Subcutaneous adipose tissue (tissue), 4 donors: ENCODE data around the gene TOMM34. TPM values are rescaled to one million over a fixed set of nuclear protein-coding genes. Genes with fewer than 3 reads are reported as not detected.

Source experiments
- total RNA-seq, 4 donors: library from RNA; depleted of rRNA; stranded (reverse); fragments of >200 nt; gene quantifications; one replicate each; pipeline ENCODE4 v1.1.0, GENCODE V29; 2016
- TF ChIP-seq, protein P1 (sequence below): fragments of 450-650 bp; IDR thresholded peaks from one replicate; pipeline ENCODE4 v1.5.1; 2016; ENCODE audit warnings: low read depth, mild to moderate bottlenecking, control low read depth, antibody characterized with exemption, moderate library complexity

TOMM34 gene
- total RNA-seq, 4 donors from 2014 or later: 7.1 to 10.6 (median 8.3) TPM

DNA sequence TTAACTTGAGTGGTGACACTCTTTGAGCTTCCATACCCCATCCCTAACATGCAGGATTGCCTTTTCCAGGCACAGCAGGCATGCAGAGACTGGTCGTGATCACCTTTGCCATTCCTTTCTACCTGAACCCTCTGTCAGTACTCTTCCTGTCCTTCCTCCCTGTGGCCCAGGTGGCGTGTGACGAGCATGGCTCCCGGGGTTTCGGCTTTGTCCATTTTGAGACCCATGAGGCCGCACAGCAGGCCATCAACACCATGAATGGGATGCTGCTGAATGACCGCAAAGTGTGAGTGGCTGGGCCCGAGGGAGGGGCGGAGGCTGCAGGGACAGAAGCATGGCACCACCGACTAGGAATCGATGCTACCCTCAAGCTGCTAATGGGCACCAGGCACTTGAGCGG is 43.6 kb downstream of the TOMM34 start:
- TF ChIP-seq, protein P1, sequence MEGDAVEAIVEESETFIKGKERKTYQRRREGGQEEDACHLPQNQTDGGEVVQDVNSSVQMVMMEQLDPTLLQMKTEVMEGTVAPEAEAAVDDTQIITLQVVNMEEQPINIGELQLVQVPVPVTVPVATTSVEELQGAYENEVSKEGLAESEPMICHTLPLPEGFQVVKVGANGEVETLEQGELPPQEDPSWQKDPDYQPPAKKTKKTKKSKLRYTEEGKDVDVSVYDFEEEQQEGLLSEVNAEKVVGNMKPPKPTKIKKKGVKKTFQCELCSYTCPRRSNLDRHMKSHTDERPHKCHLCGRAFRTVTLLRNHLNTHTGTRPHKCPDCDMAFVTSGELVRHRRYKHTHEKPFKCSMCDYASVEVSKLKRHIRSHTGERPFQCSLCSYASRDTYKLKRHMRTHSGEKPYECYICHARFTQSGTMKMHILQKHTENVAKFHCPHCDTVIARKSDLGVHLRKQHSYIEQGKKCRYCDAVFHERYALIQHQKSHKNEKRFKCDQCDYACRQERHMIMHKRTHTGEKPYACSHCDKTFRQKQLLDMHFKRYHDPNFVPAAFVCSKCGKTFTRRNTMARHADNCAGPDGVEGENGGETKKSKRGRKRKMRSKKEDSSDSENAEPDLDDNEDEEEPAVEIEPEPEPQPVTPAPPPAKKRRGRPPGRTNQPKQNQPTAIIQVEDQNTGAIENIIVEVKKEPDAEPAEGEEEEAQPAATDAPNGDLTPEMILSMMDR: no peak

DNA sequence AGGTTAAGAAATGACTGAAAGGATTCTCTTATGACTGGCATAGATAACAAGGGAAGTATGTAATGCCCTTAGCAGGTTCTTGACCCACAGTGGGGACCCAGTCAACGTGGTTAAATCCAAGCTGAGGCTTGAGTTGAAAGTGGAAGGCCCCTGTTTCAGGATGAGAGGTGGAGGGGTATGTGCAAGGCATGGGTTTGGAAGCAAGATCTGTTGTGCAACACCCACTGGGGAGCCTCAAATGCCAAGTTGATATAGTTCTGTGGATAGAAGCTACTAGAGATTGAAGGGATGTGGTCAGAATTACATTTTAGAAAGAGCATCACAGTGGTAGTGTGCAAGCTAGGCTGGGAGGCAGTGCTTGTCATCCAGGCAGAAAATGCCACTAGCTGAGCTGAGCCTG is 45.3 kb downstream of the TOMM34 start:
- TF ChIP-seq, protein P1: no peak

DNA sequence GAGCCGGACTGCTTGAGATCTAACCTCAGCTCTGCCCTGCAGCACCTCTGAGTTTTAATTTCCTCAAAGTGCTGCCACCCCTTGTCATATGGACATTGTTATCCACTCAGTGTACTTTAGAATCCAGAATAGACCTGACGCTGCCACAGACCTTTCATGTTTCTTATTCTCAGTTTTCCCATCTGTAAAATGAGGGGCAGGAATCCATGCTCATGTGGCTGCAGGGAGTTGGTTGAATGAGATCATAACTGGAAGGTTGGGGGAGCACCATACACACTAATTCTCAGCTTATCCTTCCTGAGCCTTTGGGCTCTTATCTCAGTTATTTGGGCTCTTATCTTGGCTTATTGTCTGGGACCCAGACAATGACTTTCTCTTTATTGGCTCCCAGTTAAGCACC is 48.0 kb downstream of the TOMM34 start:
- TF ChIP-seq, protein P1: no peak

DNA sequence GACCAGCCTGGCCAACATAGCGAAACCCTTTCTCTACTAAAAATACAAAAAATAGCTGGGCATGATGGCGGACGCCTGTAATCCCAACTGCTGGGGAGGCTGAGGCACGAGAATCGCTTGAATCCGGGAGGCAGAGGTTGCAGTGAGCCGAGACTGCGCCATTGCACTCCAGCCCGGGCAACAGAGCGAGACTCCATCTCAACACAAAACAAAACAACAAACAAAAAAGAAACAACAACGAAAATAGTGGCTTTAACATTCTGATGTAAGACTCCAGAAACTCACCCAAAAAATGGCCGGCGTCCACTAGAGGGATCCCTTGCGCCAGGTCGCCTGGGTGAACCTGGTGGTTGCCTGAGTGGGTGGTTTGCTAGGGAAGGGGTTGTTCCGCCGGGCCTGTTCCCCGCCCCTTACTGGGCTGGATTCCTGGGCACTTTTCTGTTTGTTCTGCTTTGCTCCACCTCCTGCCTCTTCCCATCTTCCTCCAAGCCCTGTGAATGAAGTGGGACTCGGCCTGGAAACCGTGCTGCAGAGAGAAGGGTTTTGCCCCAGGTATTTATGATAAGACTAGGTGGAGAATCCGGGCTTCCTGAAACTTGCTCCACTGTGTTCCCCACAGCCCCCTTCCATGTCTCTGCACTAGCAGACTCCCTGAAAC is 48.8 kb downstream of the TOMM34 start:
- TF ChIP-seq, protein P1: no peak

DNA sequence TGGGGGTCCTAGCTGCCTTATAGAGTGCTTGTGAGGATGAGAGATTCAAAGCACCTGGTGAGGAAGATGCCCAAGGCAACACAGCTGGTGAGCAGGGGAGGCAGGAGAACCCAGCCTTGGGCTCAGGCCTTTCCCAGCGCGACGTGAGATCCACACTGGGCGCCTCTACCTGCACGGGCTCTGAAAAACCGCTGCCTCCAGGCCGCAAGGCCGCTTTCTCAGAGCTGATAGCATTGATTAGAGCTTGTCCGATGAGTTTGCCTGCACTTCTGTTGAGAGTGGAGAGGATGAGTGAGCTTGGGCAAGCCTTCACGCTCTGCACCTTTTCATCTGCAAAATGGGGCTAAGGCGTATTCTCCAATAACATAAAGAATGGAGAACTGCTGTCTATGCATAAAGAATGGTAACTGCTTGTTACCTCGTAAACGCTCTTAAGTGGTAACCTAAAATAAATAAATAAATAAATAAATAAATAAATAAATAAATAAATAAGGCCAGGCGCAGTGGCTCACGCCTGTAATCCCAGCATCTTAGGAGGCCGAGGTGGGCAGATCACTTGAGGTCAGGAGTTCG is 49.4 kb downstream of the TOMM34 start:
- TF ChIP-seq, protein P1: no peak

DNA sequence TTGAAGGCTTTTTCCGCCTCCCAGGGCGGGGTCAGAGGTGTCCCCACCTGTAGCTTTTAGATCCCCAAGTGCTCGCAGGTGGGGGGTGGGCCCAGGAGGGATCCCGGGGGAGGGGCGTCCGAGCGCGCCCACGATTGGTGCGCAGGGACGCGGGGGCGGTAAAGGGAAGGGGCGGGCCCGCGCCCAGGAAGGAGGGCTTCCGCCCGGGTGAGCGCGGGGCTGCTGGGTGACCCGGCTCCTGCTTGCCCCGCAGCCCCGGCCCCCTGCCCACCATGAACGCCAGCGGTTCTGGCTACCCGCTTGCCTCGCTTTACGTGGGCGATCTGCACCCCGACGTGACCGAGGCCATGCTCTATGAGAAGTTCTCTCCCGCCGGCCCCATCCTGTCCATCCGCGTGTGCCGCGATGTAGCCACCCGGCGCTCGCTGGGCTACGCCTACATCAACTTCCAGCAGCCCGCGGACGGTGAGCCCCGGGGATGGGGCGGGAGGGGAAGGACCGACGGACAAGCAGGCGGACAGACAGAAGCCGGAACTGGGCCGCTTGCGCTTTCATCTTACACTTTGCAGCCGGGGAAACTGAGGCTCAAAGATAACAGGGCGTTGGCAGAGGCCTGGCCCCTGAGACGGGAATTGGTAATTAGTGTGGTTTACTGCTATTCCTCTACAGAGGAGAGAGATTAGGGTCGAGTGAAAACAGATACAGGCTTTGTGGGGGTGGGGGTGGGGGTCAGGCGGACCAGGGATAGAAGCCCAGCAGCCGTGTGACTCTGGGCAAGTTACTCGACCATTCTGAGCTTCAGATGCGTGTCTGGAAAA is 50.1 kb downstream of the TOMM34 start, which contains the start of gene PABPC1L:
Gene PABPC1L (plus strand): TSS at position 189 of the 818 bp plus-strand sequence. CDS start 84 bp downstream, at position 273.
- TF ChIP-seq, protein P1: no peak
